Amniotic epithelial cell (primary cell): ENCODE results near the gene ZNF518B.

Source experiments
- DNase-seq: peaks from one replicate; pipeline ENCODE4 v3.0.0-alpha.2; 2010; ENCODE audit warnings: low read depth

Gene ZNF518B, protein sequence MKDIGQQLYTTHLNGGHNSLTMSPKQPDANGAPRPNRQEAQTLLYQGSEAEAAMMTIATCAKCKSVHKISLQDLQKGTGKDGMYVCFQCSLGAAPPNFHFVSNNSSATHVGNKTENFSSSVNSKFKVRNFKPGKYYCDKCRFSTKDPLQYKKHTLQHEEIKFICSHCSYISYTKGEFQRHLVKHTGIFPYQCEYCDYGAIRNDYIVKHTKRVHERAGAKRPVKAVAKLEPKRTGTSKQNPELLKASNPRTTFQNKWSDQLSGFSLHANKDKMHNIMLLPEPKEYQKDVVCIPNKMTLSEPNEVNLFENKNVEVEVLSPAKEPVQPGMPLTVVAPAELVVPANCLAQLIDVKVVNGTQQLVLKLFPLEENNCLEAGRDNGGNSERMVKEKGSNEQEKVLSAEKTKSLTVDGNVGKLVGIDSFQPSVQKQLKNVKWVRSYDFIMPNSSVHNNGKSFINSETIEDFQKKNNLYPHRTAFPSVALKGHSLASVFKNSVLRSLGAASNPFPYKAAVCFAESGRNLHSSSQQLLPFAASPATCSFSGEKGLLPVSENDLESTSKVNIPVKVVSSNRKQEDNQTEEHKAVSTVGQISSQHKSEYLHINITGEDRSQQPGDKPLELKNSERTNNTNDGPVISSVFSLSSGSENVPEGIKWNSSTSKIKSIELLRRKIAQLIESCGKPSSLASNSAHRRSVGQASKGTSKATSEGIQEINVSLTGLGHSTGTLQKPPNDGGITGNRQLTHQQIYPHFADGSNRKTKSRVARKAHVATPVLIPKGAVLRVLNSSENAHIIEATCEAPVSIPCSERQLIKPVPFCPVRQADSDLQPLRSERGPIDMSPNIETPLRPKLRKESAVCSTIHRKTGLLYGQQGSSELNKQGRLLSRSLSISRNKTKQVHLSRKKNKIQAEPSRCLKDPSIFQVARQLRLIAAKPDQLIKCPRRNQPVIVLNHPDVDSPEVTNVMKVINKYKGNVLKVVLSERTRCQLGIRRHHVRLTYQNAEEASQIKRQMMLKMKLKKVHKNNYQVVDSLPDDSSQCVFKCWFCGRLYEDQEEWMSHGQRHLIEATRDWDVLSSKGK

GRCh38 chr4:10457255-10457801, at the start of gene ZNF518B:
Gene ZNF518B, minus strand, starts transcription at chr4:10457426. Its CDS starts 11,098 bp downstream, at chr4:10446328.
- DNase-seq, result peak; percentile 43

- DNase-seq, result no peak
These were observed 48.9 kb upstream of the ZNF518B start for GRCh38 chr4:10506077-10506476.

- no peak for DNase-seq
These were observed 47.4 kb upstream of the ZNF518B start for GRCh38 chr4:10504570-10505179.

- DNase-seq, result no peak
These were observed 45.5 kb upstream of the ZNF518B start for GRCh38 chr4:10502717-10503116.

- no peak for DNase-seq
These were observed 43.5 kb upstream of the ZNF518B start for GRCh38 chr4:10500776-10501175.

- no peak for DNase-seq
These were observed 39.0 kb upstream of the ZNF518B start for GRCh38 chr4:10496200-10496599.

DNA sequence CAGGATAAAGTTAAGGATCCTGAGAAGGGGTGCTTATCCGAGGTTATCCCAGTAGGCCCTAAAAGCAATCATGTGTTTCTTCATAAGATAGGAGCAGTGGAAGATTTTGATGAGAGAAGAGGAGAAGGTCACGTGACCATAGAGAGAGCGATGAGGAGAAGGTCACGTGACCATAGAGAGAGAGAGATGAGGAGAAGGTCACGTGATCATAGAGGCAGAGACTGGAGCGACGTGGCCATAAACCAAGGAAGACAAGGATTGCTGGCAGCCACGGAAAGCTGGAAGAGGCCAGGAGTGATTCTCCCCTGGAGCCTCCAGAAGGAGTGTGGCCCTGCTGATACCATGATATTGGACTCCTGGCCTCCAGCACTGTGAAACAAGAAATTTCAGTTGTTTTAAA, 38.4 kb upstream of the ZNF518B start:
- no peak for DNase-seq

DNA sequence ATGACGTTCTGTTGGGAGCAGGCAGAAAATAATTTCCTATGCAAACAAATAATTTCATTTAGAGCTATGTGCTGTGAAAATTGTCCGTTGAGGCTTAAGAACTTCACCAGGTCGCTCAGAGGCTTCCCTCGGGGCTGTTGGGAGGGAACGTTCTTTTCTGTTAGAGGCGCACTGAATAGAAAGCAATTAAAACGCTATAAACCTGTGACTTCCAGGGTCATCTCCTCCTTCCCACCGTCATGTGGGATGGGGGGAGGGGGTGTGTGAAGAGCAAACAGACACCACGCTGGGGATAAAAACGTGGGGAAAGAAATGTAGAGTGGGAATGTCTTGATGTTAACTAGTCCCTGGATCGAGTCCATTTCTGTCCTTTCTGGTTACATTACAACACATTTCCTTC, 35.2 kb upstream of the ZNF518B start:
- no peak for DNase-seq

GRCh38 chr4:10491401-10491800, 34.2 kb upstream of the ZNF518B start:
- DNase-seq, result no peak

- no peak for DNase-seq
These were observed 33.8 kb upstream of the ZNF518B start for GRCh38 chr4:10490996-10491395.

- no peak for DNase-seq
These were observed 25.7 kb upstream of the ZNF518B start for GRCh38 chr4:10482913-10483312.

DNA sequence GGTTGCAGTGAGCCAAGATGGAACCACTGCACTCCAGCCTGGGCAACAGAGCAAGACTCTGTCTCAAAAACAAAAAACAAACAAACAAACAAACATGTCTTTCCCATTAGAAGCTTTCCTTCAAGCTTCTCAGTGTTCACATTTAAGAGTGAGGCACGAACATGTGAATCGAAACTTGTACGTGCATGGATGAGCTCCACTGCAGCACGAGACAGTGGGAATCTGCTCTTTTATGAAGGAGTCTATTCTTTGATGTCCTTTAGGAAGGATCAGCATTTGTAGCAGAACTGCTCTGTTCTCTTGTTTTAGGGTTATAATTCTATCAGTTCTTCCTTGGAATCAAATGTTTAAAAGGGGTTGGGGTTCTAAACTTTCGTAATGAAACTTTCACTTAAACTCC, 23.4 kb upstream of the ZNF518B start:
- DNase-seq, result no peak

DNA sequence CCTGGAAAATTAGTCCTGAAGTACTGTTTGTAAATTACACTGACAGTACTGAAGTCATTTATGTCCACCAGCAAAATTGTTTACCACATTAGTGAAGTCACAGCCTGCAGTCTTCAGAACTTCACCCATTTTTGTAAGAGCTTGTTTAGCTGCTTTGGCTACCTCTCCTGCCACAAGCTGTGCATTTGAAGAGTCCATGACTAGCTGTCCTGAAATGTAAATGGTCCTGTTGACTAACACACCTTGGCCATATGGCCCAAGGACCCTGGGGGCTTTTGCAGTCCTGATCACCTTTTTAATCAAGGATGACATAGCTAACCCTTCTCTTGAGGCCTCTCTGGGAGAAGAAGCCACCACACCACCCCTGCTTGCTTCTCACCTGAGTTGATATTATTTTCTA, 21.4 kb upstream of the ZNF518B start:
- DNase-seq, result no peak

- no peak for DNase-seq
These were observed 13.3 kb upstream of the ZNF518B start for GRCh38 chr4:10470505-10470904.

- no peak for DNase-seq
These were observed 8.9 kb upstream of the ZNF518B start for GRCh38 chr4:10466161-10466560.

GRCh38 chr4:10462876-10463275, 5.7 kb upstream of the ZNF518B start:
- no peak for DNase-seq

GRCh38 chr4:10461850-10462400, 4.7 kb upstream of the ZNF518B start:
- DNase-seq, result no peak

- peak; percentile 48 for DNase-seq
These were observed 4.0 kb upstream of the ZNF518B start for GRCh38 chr4:10461091-10461849.

DNA sequence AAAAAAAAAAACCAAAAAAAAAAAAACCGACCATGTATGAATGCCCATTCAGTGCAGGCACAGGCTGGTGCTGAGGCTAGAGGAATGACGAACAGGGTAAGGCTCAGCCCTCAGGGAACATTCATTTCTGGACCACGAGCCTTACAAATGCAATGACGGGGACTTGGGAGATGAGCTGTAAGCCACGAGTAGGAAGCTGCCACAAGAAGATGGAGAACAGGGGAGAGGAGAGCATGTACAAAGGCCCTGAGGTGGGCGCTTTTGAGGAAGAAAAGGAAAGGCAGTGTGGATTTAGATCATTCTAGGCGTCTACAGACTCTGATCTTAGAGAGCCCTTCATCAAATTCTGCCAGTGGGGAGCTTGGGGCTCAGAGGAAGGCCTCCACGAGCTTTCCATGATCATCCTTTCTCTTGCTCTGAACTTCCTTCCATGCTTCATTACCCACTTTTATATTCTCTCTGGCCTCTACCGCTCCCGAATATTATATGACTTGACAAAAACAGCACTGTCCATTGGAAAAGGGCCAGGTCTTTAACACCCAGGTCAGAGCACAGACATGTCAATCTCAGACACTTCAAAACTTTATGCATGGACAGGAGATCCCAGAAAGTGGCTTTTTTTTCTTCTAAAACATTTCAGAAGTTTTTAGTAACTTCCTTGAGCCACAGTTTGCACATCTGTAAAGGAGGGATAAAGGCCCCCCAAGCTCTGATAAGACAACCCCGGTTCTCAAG, 3.3 kb upstream of the ZNF518B start:
- DNase-seq, result no peak

DNA sequence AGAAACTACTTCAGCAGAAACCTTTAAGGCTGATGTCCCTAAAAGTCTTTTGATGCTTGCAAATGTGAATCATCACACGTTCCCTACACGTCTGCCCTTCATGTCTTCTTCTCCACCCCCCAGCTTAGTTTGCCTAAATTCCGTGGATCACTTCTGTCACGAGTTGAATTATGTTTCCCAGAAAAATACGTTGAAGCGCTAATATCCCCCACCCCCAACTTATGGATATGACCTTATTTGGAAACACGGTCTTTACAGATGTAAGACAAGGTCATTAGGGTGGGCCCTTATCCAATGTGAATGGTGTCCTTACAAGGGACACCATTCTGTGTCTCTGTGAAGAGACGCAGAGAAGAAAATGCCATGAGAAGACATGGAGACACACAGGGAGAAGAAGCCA, 2.1 kb upstream of the ZNF518B start:
- DNase-seq, result no peak
